ENCODE data around the gene NOX5. TPM values are rescaled to one million over a fixed set of nuclear protein-coding genes. Genes with fewer than 3 reads are reported as not detected.

Gene NOX5
- total and polyA plus RNA-seq, 10 of the 15 experiments (the other 5 are each of a cell fraction or from before 2014, with no cell fraction given) = not detected

GRCh38 chr15:68980786-68981185 is 33.7 kb upstream of the NOX5 start (continued):
- no peak for TF ChIP-seq ZBTB11 (CRISPR knock-in tag; IDR thresholded peaks at IDR 0.05)
- TF ChIP-seq ZSCAN29 (IDR thresholded peaks at IDR 0.05) = no peak
- no peak for TF ChIP-seq SMAD1 (IDR thresholded peaks at IDR 0.05; ENCODE audit: low read depth, partially characterized antibody)
- TF ChIP-seq BHLHE40 (IDR thresholded peaks at IDR 0.05; ENCODE audit: borderline replicate concordance in 1 of 2, low read depth in 2 of 2, low read length in 1 of 2) = no peak
- no peak for TF ChIP-seq ZBTB33 (IDR thresholded peaks at IDR 0.05)
- no peak for TF ChIP-seq PBX3 (IDR thresholded peaks at IDR 0.05; ENCODE audit: insufficient replicate concordance, low read depth, low read length)
- no peak for TF ChIP-seq IRF4 (IDR thresholded peaks at IDR 0.05; ENCODE audit: low read depth, low read length)
- TF ChIP-seq MTA3 (IDR thresholded peaks at IDR 0.05; ENCODE audit: borderline replicate concordance, low read length) = no peak
- TF ChIP-seq ELK1 (IDR thresholded peaks at IDR 0.05; ENCODE audit: low read depth, low read length) = no peak
- TF ChIP-seq MTA2 (IDR thresholded peaks at IDR 0.05; ENCODE audit: low read depth) = no peak
- no peak for TF ChIP-seq PRDM15 (CRISPR knock-in tag; IDR thresholded peaks at IDR 0.05)
